Endothelial cell of umbilical vein (primary cell): ENCODE measurements around the gene MEI1. TPM values are rescaled to one million over a fixed set of nuclear protein-coding genes. Genes with fewer than 3 reads are reported as not detected.

Experiments
- BruUV-seq: library from RNA; stranded (reverse); fragments of 400-500 nt; replicated peaks from 2 replicates; lab custom pipeline; 2021; lab: Mats Ljungman, UMichigan
- CTCF ChIA-PET: fragments of 300-600, 350-600 bp; sonication (Branson Sonifier 250); formaldehyde crosslinking; loops from one replicate; lab custom pipeline; 2021; ENCODE audit warnings: antibody characterized with exemption, inconsistent platforms; lab: Charles Lee
- POLR2A ChIA-PET: fragments of 300-600, 350-600 bp; sonication (Branson Sonifier 250); formaldehyde crosslinking; loops from one replicate; lab custom pipeline; 2021; ENCODE audit warnings: antibody characterized with exemption, inconsistent platforms; lab: Charles Lee
- DNase-seq: peaks from one replicate; pipeline ENCODE4 v3.0.0-alpha.2; 2011; ENCODE audit warnings: low read depth, low spot score
- FAIRE-seq: peaks from 2 replicates; lab custom pipeline; 2011; peaks lifted over from hg19 to GRCh38; lab: Jason Lieb, UNC
- H2AFZ ChIP-seq: 2 replicates; pipeline ENCODE4 v1.6.0; 2012; ENCODE audit warnings: low read depth, low read length, control low read depth, inconsistent platforms
- H3K27ac ChIP-seq: 2 replicates; pipeline ENCODE4 v1.5.1; 2011; ENCODE audit warnings: low read depth, mild to moderate bottlenecking, control low read depth, low read length, moderate library complexity; ENCODE audit not compliant: insufficient read depth
- H3K27me3 ChIP-seq, 2 experiments: 2 replicates each; pipeline versions ENCODE4 v1.6.0 to v1.6.1; 2011; ENCODE audit warnings: low read length in 2 of 2, mixed read lengths in 1 of 2; ENCODE audit not compliant: control insufficient read depth in 2 of 2, insufficient read depth in 2 of 2
- H3K36me3 ChIP-seq, 2 experiments: 2 replicates in 1 of 2; 3 replicates in 1 of 2; pipeline ENCODE4 v1.5.1; 2011; ENCODE audit warnings: low read length in 2 of 2, mild to moderate bottlenecking in 1 of 2, moderate library complexity in 1 of 2; ENCODE audit not compliant: control insufficient read depth in 2 of 2, insufficient read depth in 2 of 2; ENCODE audit errors: extremely low read depth in 1 of 2
- H3K4me1 ChIP-seq: 3 replicates; pipeline ENCODE4 v1.5.1; 2011; ENCODE audit warnings: mild to moderate bottlenecking, low read length; ENCODE audit not compliant: control insufficient read depth, insufficient read depth; ENCODE audit errors: extremely low read depth
- H3K4me2 ChIP-seq: 2 replicates; pipeline ENCODE4 v1.6.1; 2011; ENCODE audit warnings: low read length, control low read depth, mixed read lengths; ENCODE audit not compliant: insufficient read depth
- H3K4me3 ChIP-seq, 3 experiments: fragments of 200-600 bp in 1 of 3; sonication (generic), shearing (Covaris generic) in 1 of 3; replicated peaks in 1 of 3; 2 replicates each; pipeline ENCODE4 v1.5.1; 2011 to 2016; ENCODE audit warnings: control low read depth in 3 of 3, low read length in 3 of 3, mild to moderate bottlenecking in 2 of 3, inconsistent platforms in 1 of 3, low read depth in 1 of 3, moderate library complexity in 1 of 3; ENCODE audit not compliant: insufficient read depth in 1 of 3
- H3K79me2 ChIP-seq: 2 replicates; pipeline ENCODE4 v1.6.0; 2012; ENCODE audit warnings: low read length, inconsistent platforms; ENCODE audit not compliant: control insufficient read depth, insufficient read depth
- H3K9ac ChIP-seq: replicated peaks from 2 replicates; pipeline ENCODE3; 2011; ENCODE audit warnings: low read length, control low read depth; ENCODE audit not compliant: insufficient read depth; ENCODE audit errors: extremely low read depth
- H3K9me1 ChIP-seq: replicated peaks from 3 replicates; pipeline ENCODE4 v1.6.0; 2011; ENCODE audit warnings: mild to moderate bottlenecking, low read length; ENCODE audit not compliant: control insufficient read depth, insufficient read depth; ENCODE audit errors: extremely low read depth
- H3K9me3 ChIP-seq: replicated peaks from 2 replicates; pipeline ENCODE4 v1.5.1; 2012; ENCODE audit warnings: low read length, inconsistent platforms; ENCODE audit not compliant: control insufficient read depth, insufficient read depth
- H4K20me1 ChIP-seq: replicated peaks from 2 replicates; pipeline ENCODE3; 2011; ENCODE audit warnings: mild to moderate bottlenecking, low read length; ENCODE audit not compliant: control insufficient read depth, insufficient read depth; ENCODE audit errors: extremely low read depth
- EZH2 ChIP-seq: IDR thresholded peaks from 2 replicates; pipeline ENCODE4 v1.6.1; 2012; ENCODE audit warnings: borderline replicate concordance, low read depth, mild to moderate bottlenecking, moderate library complexity, low read length, inconsistent platforms; ENCODE audit not compliant: severe bottlenecking
- FOS ChIP-seq: IDR thresholded peaks from 2 replicates; pipeline ENCODE4 v1.6.1; 2011; ENCODE audit warnings: mild to moderate bottlenecking, low read length, moderate library complexity, borderline replicate concordance; ENCODE audit not compliant: insufficient read depth
- GATA2 ChIP-seq: IDR thresholded peaks from 2 replicates; pipeline ENCODE4 v1.7.0; 2011; ENCODE audit warnings: low read depth, mild to moderate bottlenecking, moderate library complexity, mixed read lengths, low read length; ENCODE audit not compliant: insufficient read length, insufficient read depth
- JUN ChIP-seq: IDR thresholded peaks from 2 replicates; pipeline ENCODE4 v1.6.1; 2011; ENCODE audit warnings: borderline replicate concordance, low read depth; ENCODE audit not compliant: insufficient read length, insufficient read depth
- MAX ChIP-seq: IDR thresholded peaks from 2 replicates; pipeline ENCODE4 v1.6.1; 2011; ENCODE audit not compliant: insufficient read depth, insufficient read length
- MYC ChIP-seq: IDR thresholded peaks from one replicate; pipeline ENCODE4 v1.6.1; 2011; ENCODE audit warnings: mild to moderate bottlenecking, low read depth, low read length
- POLR2A ChIP-seq: IDR thresholded peaks from 2 replicates; pipeline ENCODE4 v1.6.1; 2012; ENCODE audit warnings: low read depth, mild to moderate bottlenecking, control low read depth, low read length
- POLR2AphosphoS5 ChIP-seq: IDR thresholded peaks from 2 replicates; pipeline ENCODE4 v1.6.1; 2012; ENCODE audit warnings: low read depth, mild to moderate bottlenecking, control low read depth, low read length, moderate library complexity; ENCODE audit not compliant: insufficient read depth
- dilution Hi-C: fragments of 300-500 bp; cut with MboI; formaldehyde crosslinking; loops from one replicate; pipeline ENCODE4 v1.15.0; 2019; ENCODE audit warnings: low sequenced_read_pairs; ENCODE audit not compliant: extremely low pct_ligation_motif_present
- intact Hi-C: fragments of 100-400 bp; cut with micrococcal nuclease; formaldehyde crosslinking; loops from one replicate; pipeline ENCODE4 v1.10.0; 2022
- polyA plus RNA-seq, 4 experiments: library from polyadenylated mRNA; depleted of rRNA in 3 of 4; stranded (reverse) in 3 of 4; unstranded in 1 of 4; fragments of >200 nt; gene quantifications; 2 replicates each; pipeline versions ENCODE4 v1.2.1 to v1.2.3, GENCODE V29; 2011 to 2012; ENCODE audit warnings: missing spikeins in 1 of 4
- total RNA-seq: library from RNA; stranded (reverse); gene quantifications from 2 replicates; pipeline ENCODE4 v1.2.3, GENCODE V29; 2021
- TF ChIP-seq, protein P1 (sequence below), 2 donors: IDR thresholded peaks; 1 replicate in 1 of 2; 2 replicates in 1 of 2; pipeline ENCODE4 v1.5.1; 2011; ENCODE audit warnings: low read length in 2 of 2, mild to moderate bottlenecking in 2 of 2, moderate library complexity in 2 of 2, control low read depth in 1 of 2, inconsistent platforms in 1 of 2, low read depth in 1 of 2; ENCODE audit not compliant: insufficient read depth in 1 of 2; ENCODE audit errors: extremely low read depth in 1 of 2

The MEI1 gene
- total and polyA plus RNA-seq, 2 donors (not counting 3 experiments of a cell fraction or from before 2014, with no cell fraction given), result 1.5 to 1.9 TPM

- peak; percentile 95 for FAIRE-seq
- Histone ChIP-seq H3K4me1 (peaks cover 16% of the 10 kb centered on the region), H3K79me2 (peaks cover 5% of the 10 kb centered on the region), H3K27me3 (no peaks in the 10 kb centered on the region), H3K4me3 (peak within 1 kb of the TSS; percentile 62 to 83 (median 78)), H3K9ac (peak within 1 kb of the TSS; percentile 50), H2AFZ (peak within 1 kb of the TSS; percentile 86), H3K9me3 (no peaks in the 10 kb centered on the region), H4K20me1 (no peaks in the 10 kb centered on the region), H3K4me2 (peak within 1 kb of the TSS; percentile 91), H3K9me1 (no peaks in the 10 kb centered on the region), H3K27ac (peak within 1 kb of the TSS; percentile 21), H3K36me3 (no peaks in the 10 kb centered on the region)
- intact Hi-C loops (loop anchor here (1.0 to 5.0 kb wide), 3 partner anchors 19 to 103 kb away; partner anchors contain the start of genes MEI1 and SREBF2), dilution Hi-C loops (no loop called here)
- ChIA-PET CTCF (interaction anchor here (0.8 to 4.0 kb wide), 21 partner anchors 10 to 147 kb away, joined by 3 to 51 read pairs (median 5); partner anchors contain the start of genes CENPM and SREBF2), POLR2A (interaction anchor here (0.6 to 1.7 kb wide), 4 partner anchors 16 to 110 kb away, joined by 3 to 4 read pairs (median 4); no protein-coding TSS in a partner anchor)
- BruUV-seq, result TSS peak; percentile 45
- peak; percentile 84 for DNase-seq
- TF ChIP-seq POLR2A, result peak; percentile 93
- no peak for TF ChIP-seq MAX
- TF ChIP-seq POLR2AphosphoS5, result peak; percentile 91
Observed at GRCh38 chr22:41800348-41801146, 101.2 kb downstream of the MEI1 start, which contains the start of gene CCDC134. Gene CCDC134 (plus strand): TSS chr22:41800679. CDS start chr22:41808891, 8,212 bp downstream.

- BruUV-seq, result no TSS peak
- peak overlapping the region; percentile 91 for H3K4me2 ChIP-seq
- H2AFZ ChIP-seq, result peak overlapping the region; percentile 86
- TF ChIP-seq EZH2, result no peak
- TF ChIP-seq JUN, result no peak
- TF ChIP-seq, protein P1, sequence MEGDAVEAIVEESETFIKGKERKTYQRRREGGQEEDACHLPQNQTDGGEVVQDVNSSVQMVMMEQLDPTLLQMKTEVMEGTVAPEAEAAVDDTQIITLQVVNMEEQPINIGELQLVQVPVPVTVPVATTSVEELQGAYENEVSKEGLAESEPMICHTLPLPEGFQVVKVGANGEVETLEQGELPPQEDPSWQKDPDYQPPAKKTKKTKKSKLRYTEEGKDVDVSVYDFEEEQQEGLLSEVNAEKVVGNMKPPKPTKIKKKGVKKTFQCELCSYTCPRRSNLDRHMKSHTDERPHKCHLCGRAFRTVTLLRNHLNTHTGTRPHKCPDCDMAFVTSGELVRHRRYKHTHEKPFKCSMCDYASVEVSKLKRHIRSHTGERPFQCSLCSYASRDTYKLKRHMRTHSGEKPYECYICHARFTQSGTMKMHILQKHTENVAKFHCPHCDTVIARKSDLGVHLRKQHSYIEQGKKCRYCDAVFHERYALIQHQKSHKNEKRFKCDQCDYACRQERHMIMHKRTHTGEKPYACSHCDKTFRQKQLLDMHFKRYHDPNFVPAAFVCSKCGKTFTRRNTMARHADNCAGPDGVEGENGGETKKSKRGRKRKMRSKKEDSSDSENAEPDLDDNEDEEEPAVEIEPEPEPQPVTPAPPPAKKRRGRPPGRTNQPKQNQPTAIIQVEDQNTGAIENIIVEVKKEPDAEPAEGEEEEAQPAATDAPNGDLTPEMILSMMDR (IDR thresholded peaks at IDR 0.05; ENCODE audit: extremely low read depth in 1 of 2, insufficient read depth in 1 of 2, low read depth in 1 of 2, low read length in 2 of 2), result no peak
- TF ChIP-seq FOS, result no peak
- TF ChIP-seq POLR2AphosphoS5, result no peak
- TF ChIP-seq MYC, result no peak
- TF ChIP-seq GATA2, result no peak
- TF ChIP-seq POLR2A, result no peak
- TF ChIP-seq MAX, result no peak
- no peak overlapping the region for H3K27ac ChIP-seq
- H3K36me3 ChIP-seq, result no peaks in the 10 kb centered on the region
- peaks cover 5% of the 10 kb centered on the region for H3K79me2 ChIP-seq
- H3K9me1 ChIP-seq, result no peaks in the 10 kb centered on the region
- DNase-seq (no peak), FAIRE-seq (peak; percentile 24)
- peaks cover 16% of the 10 kb centered on the region for H3K4me1 ChIP-seq
- CTCF ChIA-PET, result interaction anchor here (0.9 to 4.0 kb wide), 16 partner anchors 11 to 146 kb away, joined by 3 to 51 read pairs (median 6); partner anchors contain the start of genes CENPM and SREBF2
- intact Hi-C loops, result loop anchor here (2.0 to 5.0 kb wide), 2 partner anchors 32 to 104 kb away; partner anchors contain the start of genes MEI1 and SREBF2
- H3K9me3 ChIP-seq, result no peaks in the 10 kb centered on the region
- peak overlapping the region; percentile 62 to 83 (median 78) for H3K4me3 ChIP-seq
- H3K27me3 ChIP-seq, result no peaks in the 10 kb centered on the region
- peak overlapping the region; percentile 50 for H3K9ac ChIP-seq
- POLR2A ChIA-PET, result interaction anchor here (0.9 to 1.2 kb wide), 2 partner anchors 20 to 31 kb away, joined by 3 to 4 read pairs; no protein-coding TSS in a partner anchor
- dilution Hi-C loops, result no loop called here
- H4K20me1 ChIP-seq, result no peaks in the 10 kb centered on the region
Observed at GRCh38 chr22:41801147-41801819, 102.0 kb downstream of the MEI1 start.
